ENCODE data around the gene WDR55. TPM values are rescaled to one million over a fixed set of nuclear protein-coding genes. Genes with fewer than 3 reads are reported as not detected.

WDR55 gene
- total and polyA plus RNA-seq, 2 of the 13 experiments (the other 11 are each of a cell fraction or from before 2014, with no cell fraction given) = 17.7 to 18.2 TPM

DNA sequence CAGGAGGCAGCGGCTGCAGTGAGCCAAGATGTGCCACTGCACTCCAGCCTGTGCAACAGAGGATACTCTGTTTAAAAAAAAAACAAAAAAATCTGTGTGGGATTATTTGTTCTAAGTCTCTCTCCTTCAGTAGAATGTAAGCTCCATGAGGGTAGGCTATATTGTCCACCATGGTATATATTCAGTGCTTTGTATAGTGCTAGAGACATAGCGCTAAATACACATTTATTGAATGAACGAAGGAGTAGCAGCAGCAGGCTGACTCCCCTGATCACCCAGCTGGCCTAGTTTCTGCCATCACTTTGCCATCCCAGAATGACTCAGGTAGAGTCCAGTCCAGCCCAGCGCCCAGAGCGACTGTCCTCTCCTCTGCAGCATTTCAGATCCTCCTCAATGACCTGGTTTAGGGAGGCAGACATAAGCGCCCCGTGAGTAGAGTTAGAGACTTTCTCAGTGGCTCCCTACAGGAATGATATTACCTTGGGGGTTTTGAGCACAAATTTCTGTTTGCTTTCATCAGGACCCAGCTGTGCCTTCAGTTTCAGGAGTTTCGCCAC, 25.8 kb downstream of the WDR55 start (continued):
- TF ChIP-seq SNAPC2 (CRISPR knock-in tag; IDR thresholded peaks at IDR 0.05) (no peak), MZF1 (CRISPR knock-in tag; IDR thresholded peaks at IDR 0.05; ENCODE audit: borderline replicate concordance) (no peak), ZNF737 (CRISPR knock-in tag; IDR thresholded peaks at IDR 0.05; ENCODE audit: borderline replicate concordance) (no peak)
- TF ChIP-seq, protein P1, sequence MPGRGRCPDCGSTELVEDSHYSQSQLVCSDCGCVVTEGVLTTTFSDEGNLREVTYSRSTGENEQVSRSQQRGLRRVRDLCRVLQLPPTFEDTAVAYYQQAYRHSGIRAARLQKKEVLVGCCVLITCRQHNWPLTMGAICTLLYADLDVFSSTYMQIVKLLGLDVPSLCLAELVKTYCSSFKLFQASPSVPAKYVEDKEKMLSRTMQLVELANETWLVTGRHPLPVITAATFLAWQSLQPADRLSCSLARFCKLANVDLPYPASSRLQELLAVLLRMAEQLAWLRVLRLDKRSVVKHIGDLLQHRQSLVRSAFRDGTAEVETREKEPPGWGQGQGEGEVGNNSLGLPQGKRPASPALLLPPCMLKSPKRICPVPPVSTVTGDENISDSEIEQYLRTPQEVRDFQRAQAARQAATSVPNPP (CRISPR knock-in tag; IDR thresholded peaks at IDR 0.05) = no peak
- TF ChIP-seq, protein P2, sequence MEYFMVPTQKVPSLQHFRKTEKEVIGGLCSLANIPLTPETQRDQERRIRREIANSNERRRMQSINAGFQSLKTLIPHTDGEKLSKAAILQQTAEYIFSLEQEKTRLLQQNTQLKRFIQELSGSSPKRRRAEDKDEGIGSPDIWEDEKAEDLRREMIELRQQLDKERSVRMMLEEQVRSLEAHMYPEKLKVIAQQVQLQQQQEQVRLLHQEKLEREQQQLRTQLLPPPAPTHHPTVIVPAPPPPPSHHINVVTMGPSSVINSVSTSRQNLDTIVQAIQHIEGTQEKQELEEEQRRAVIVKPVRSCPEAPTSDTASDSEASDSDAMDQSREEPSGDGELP (IDR thresholded peaks at IDR 0.05; ENCODE audit: borderline replicate concordance, low read depth) = 0 out of 2 replicates have a peak, but pooled peaks have one; percentile 4

DNA sequence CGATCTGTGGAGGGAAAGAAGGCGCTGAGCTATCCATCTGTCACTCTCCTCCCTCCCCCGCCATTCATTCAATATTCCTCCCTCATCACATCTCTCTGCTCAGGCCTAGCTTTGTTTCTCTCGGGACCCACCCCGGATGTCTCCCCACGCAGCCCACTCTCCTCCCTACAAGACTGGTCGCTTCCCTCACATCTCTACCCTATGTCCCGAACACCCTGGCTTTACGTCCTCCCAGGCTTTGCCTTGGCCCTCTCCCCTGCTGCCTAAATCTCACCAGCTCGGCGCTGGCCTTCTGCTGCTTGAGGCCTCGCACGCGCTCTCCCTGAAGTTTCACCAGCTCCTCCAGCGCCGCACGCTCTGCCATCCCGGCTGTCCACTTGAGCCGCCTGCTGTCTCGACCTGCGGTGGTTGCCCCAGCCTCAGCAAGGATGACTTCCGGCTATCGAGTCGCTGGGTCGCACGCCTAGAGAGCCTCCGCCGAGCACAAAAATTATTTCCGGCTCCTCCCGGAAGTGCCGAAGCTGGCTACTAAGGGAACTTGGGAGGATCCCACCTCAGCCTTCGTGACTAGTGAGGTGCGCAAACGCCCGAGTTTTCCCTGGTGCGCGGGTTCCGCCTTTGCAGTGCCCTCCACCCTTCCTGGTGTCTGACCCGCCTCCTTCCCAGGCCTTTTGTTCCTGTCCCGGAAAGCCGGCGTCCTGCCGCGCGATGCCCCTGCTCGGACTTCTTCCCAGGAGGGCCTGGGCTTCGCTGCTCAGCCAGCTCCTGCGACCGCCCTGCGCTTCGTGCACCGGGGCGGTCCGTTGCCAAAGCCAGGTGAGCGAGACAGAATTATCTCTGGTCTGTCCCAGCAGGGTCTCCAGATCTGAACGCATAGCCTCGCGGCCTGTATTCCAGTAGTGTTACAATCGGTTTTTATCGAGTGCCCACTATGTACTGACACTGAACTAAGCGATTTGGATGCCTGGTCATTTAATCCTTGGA, 26.5 kb downstream of the WDR55 start, which contains the start of the genes HARS1 and HARS2:
Gene HARS1 (minus strand): TSS at position 430 of the 984 bp plus-strand sequence. CDS start 66 bp downstream, at position 364.
Gene HARS2 (plus strand): TSS at position 515 of the 984 bp plus-strand sequence. CDS start 194 bp downstream, at position 709.
- WGBS (ENCODE audit: low lambda C conversion rate) = 1% methylated on average over 41 of the region's 61 CpGs
- Histone ChIP-seq H3K27me3 (ENCODE audit: control insufficient read depth in 1 of 2, insufficient read depth in 2 of 2, low read length in 2 of 2) (no peaks in the 10 kb centered on the region; a peak in 1 of 5 replicates), H3K79me2 (ENCODE audit: insufficient read depth, low read length) (peaks cover 36% of the 10 kb centered on the region), H3K4me3 (replicated peaks in 1 of 3; ENCODE audit: insufficient read depth in 1 of 3, low read depth in 2 of 3, low read length in 3 of 3) (peak within 1 kb of the TSS; percentile 82 to 98 (median 87)), H2AFZ (ENCODE audit: low read length) (peak within 1 kb of the TSS; percentile 59), H3K9me3 (ENCODE audit: low read length) (no peaks in the 10 kb centered on the region), H4K20me1 (ENCODE audit: insufficient read depth, low read length) (no peaks in the 10 kb centered on the region), H3K4me1 (ENCODE audit: insufficient read depth, low read length) (peaks cover 28% of the 10 kb centered on the region), H3K9ac (ENCODE audit: insufficient read depth, low read depth, low read length) (peak within 1 kb of the TSS; percentile 86), H3K36me3 (replicated peaks in 1 of 2; ENCODE audit: control insufficient read depth in 1 of 2, insufficient read depth in 2 of 2, low read length in 2 of 2) (peaks cover 10 to 34% of the 10 kb centered on the region in 2 experiments), H3K4me2 (ENCODE audit: low read depth, low read length) (peak within 1 kb of the TSS; percentile 89), H3K27ac (ENCODE audit: extremely low read length, insufficient read depth, low read length) (peak within 1 kb of the TSS; percentile 84)
- peak; percentile 94 for DNase-seq (ENCODE audit: low spot score)
- peak; percentile 87 for FAIRE-seq
- POLR2A ChIA-PET = interaction anchor here (0.5 to 2.2 kb wide), 25 partner anchors 9 to 290 kb away, joined by 3 to 44 read pairs (median 6); partner anchors contain the start of genes ANKHD1, EIF4EBP3, IK and NDUFA2
- CTCF ChIA-PET (ENCODE audit: low intra/inter-chr PET ratio, low total read pairs) = no interaction called here
- in situ Hi-C loops (cut with HindIII; ENCODE audit: extremely low pct_ligation_motif_present, low pct_unique_long_range_greater_than_20kb) = no loop called here
- intact Hi-C loops (cut with micrococcal nuclease; ENCODE audit: unreplicated experiment) = loop anchor here (1.0 to 2.0 kb wide), 5 partner anchors 27 to 144 kb away; partner anchors contain the start of genes EIF4EBP3, IK, NDUFA2 and TMCO6
- ATAC-seq = peak; percentile 98
- no TSS peak for BruUV-seq (replicated peaks)
- TF ChIP-seq SOX6 (IDR thresholded peaks at IDR 0.05) (no peak), SOX6 (CRISPR knock-in tag; IDR thresholded peaks at IDR 0.05) (peak; percentile 79), ZNF333 (CRISPR knock-in tag; IDR thresholded peaks at IDR 0.05; ENCODE audit: borderline replicate concordance) (peak; percentile 81), ZNF781 (CRISPR knock-in tag; IDR thresholded peaks at IDR 0.05; ENCODE audit: borderline replicate concordance, not compliant biosample characterization) (peak; percentile 42), SUZ12 (IDR thresholded peaks at IDR 0.05; ENCODE audit: low read depth, low read length) (no peak), SPEN (CRISPR knock-in tag; IDR thresholded peaks at IDR 0.05; ENCODE audit: low read depth) (peak; percentile 87), HOXA5 (CRISPR knock-in tag; IDR thresholded peaks at IDR 0.05) (peak; percentile 95), ZNF12 (CRISPR knock-in tag; IDR thresholded peaks at IDR 0.05) (no peak)
- TF ChIP-seq, protein P3, sequence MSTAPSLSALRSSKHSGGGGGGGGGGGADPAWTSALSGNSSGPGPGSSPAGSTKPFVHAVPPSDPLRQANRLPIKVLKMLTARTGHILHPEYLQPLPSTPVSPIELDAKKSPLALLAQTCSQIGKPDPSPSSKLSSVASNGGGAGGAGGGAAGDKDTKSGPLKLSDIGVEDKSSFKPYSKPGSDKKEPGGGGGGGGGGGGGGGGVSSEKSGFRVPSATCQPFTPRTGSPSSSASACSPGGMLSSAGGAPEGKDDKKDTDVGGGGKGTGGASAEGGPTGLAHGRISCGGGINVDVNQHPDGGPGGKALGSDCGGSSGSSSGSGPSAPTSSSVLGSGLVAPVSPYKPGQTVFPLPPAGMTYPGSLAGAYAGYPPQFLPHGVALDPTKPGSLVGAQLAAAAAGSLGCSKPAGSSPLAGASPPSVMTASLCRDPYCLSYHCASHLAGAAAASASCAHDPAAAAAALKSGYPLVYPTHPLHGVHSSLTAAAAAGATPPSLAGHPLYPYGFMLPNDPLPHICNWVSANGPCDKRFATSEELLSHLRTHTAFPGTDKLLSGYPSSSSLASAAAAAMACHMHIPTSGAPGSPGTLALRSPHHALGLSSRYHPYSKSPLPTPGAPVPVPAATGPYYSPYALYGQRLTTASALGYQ (CRISPR knock-in tag; IDR thresholded peaks at IDR 0.05) = peak; percentile 90
- TF ChIP-seq, protein P4, sequence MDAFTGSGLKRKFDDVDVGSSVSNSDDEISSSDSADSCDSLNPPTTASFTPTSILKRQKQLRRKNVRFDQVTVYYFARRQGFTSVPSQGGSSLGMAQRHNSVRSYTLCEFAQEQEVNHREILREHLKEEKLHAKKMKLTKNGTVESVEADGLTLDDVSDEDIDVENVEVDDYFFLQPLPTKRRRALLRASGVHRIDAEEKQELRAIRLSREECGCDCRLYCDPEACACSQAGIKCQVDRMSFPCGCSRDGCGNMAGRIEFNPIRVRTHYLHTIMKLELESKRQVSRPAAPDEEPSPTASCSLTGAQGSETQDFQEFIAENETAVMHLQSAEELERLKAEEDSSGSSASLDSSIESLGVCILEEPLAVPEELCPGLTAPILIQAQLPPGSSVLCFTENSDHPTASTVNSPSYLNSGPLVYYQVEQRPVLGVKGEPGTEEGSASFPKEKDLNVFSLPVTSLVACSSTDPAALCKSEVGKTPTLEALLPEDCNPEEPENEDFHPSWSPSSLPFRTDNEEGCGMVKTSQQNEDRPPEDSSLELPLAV (CRISPR knock-in tag; conservative IDR thresholded peaks at IDR 0.05; ENCODE audit: low read depth) = no peak

All from HepG2 (cell line).